Upper lobe of left lung (tissue), 4 donors: ENCODE results near the gene DENND1C.

ENCODE experiments used
- CTCF ChIP-seq, 6 experiments: fragments of 450-650 bp in 4 of 6; fragments of 200-600 bp in 2 of 6; sonication (generic) in 2 of 6; IDR thresholded peaks; one replicate each; pipeline ENCODE4 v1.5.1; 2016 to 2019; ENCODE audit warnings: antibody characterized with exemption in 6 of 6
- EP300 ChIP-seq, 4 donors: sonication (generic); formaldehyde crosslinking; IDR thresholded peaks; one replicate each; pipeline ENCODE4 v1.5.1; 2017; ENCODE audit warnings: antibody characterized with exemption in 4 of 4, control low read depth in 2 of 4
- POLR2A ChIP-seq, 4 donors: fragments of 450-650 bp; IDR thresholded peaks; one replicate each; pipeline ENCODE4 v1.5.1; 2016 to 2017; ENCODE audit warnings: antibody characterized with exemption in 4 of 4, mild to moderate bottlenecking in 2 of 4
- POLR2AphosphoS5 ChIP-seq, 2 donors: sonication (generic); formaldehyde crosslinking; IDR thresholded peaks; one replicate each; pipeline ENCODE4 v1.5.1; 2017; ENCODE audit warnings: antibody characterized with exemption in 2 of 2

- no peak for TF ChIP-seq POLR2A (IDR thresholded peaks at IDR 0.05)
- TF ChIP-seq CTCF (IDR thresholded peaks at IDR 0.05), result no peak
- TF ChIP-seq EP300 (IDR thresholded peaks at IDR 0.05), result no peak
- TF ChIP-seq POLR2AphosphoS5 (IDR thresholded peaks at IDR 0.05), result no peak
Measured at GRCh38 chr19:6484230-6484629, 2.6 kb upstream of the DENND1C start.
